Calu3 (cell line): ENCODE measurements around the gene MMP2. TPM values are rescaled to one million over a fixed set of nuclear protein-coding genes. Genes with fewer than 3 reads are reported as not detected.

ENCODE experiments used
- BruUV-seq: library from RNA; stranded (reverse); fragments of 400-500 nt; replicated peaks from 2 replicates; lab custom pipeline; 2021; lab: Mats Ljungman, UMichigan
- CTCF ChIA-PET: fragments of 300-600 bp; sonication (Branson Sonifier 250); formaldehyde crosslinking; loops from one replicate; lab custom pipeline; 2022; ENCODE audit warnings: antibody characterized with exemption; lab: Charles Lee
- DNase-seq: peaks from one replicate; pipeline ENCODE4 v3.0.0; 2022
- H3K27ac Mint-ChIP-seq: one replicate; pipeline ENCODE4 v1.8.0; 2022; ENCODE audit warnings: mixed read lengths; ENCODE audit not compliant: unreplicated experiment
- H3K27me3 Mint-ChIP-seq: one replicate; pipeline ENCODE4 v1.8.0; 2022; ENCODE audit warnings: mixed read lengths; ENCODE audit not compliant: unreplicated experiment
- H3K36me3 Mint-ChIP-seq: one replicate; pipeline ENCODE4 v1.8.0; 2022; ENCODE audit warnings: mild to moderate bottlenecking, moderate library complexity, mixed read lengths; ENCODE audit not compliant: insufficient read depth, unreplicated experiment
- H3K4me1 Mint-ChIP-seq: one replicate; pipeline ENCODE4 v1.8.0; 2022; ENCODE audit warnings: mild to moderate bottlenecking, low read depth, mixed read lengths; ENCODE audit not compliant: unreplicated experiment
- H3K4me3 Mint-ChIP-seq: one replicate; pipeline ENCODE4 v1.8.0; 2022; ENCODE audit warnings: mild to moderate bottlenecking, low read depth, moderate library complexity, mixed read lengths; ENCODE audit not compliant: unreplicated experiment
- H3K9me3 Mint-ChIP-seq: one replicate; pipeline ENCODE4 v1.8.0; 2022; ENCODE audit warnings: low read depth, mixed read lengths; ENCODE audit not compliant: unreplicated experiment
- CTCF ChIP-seq: fragments of 200-600 bp; IDR thresholded peaks from one replicate; pipeline ENCODE4 v1.8.0; 2022; ENCODE audit warnings: antibody characterized with exemption; ENCODE audit not compliant: unreplicated experiment
- intact Hi-C: fragments of 100-400 bp; cut with micrococcal nuclease; formaldehyde crosslinking; loops from one replicate; pipeline ENCODE4 v1.10.0; 2022; ENCODE audit not compliant: unreplicated experiment
- total RNA-seq: library from RNA; stranded (reverse); gene quantifications from 2 replicates; pipeline ENCODE4 v1.2.3, GENCODE V29; 2022

The MMP2 gene
- total RNA-seq, 1 experiment from 2014 or later: not detected

DNA sequence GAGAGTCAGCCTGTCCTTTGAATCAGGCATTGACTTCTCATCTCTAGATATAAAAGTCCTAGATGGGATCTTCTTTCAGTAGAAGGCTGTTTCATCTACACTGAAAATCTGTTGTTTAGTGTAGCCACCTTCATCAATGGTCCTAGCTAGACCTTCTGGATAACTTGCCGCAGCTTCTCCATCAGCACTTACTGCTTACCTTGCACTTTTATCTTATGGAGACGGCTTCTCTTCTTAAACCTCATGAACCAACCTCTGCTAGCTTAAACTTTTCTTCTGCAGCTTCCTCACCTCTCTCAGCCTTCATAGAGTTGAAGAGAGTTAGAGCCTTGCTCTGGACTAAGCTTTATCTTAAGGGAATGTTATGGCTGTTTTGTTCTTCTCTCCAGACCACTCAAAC is 5.4 kb upstream of the MMP2 start:
- CTCF ChIA-PET: no interaction called here
- Mint-ChIP-seq H3K9me3 (no peaks in the 10 kb centered on the region), H3K36me3 (no peaks in the 10 kb centered on the region), H3K4me3 (no peak overlapping the region), H3K27ac (no peak overlapping the region), H3K27me3 (peaks cover 61% of the 10 kb centered on the region), H3K4me1 (peaks cover 9% of the 10 kb centered on the region)
- intact Hi-C loops: no loop called here
- BruUV-seq: no TSS peak
- no peak for DNase-seq
- TF ChIP-seq CTCF: no peak

- no TSS peak for BruUV-seq
- TF ChIP-seq CTCF: no peak
- peaks cover 9% of the 10 kb centered on the region for H3K4me1 Mint-ChIP-seq
- intact Hi-C loops: no loop called here
- no peak overlapping the region for H3K27ac Mint-ChIP-seq
- no peak overlapping the region for H3K4me3 Mint-ChIP-seq
- DNase-seq: no peak
- H3K9me3 Mint-ChIP-seq: no peaks in the 10 kb centered on the region
- CTCF ChIA-PET: interaction anchor here (0.7 to 1.1 kb wide), 2 partner anchors 10 to 408 kb away, joined by 3 to 5 read pairs; no protein-coding TSS in a partner anchor
- H3K36me3 Mint-ChIP-seq: no peaks in the 10 kb centered on the region
- peaks cover 63% of the 10 kb centered on the region for H3K27me3 Mint-ChIP-seq
Measured at GRCh38 chr16:55474821-55475220, 4.2 kb upstream of the MMP2 start.

GRCh38 chr16:55475919-55476318 is 3.1 kb upstream of the MMP2 start:
- Mint-ChIP-seq H3K4me1 (peaks cover 9% of the 10 kb centered on the region), H3K36me3 (no peaks in the 10 kb centered on the region), H3K27me3 (peaks cover 73% of the 10 kb centered on the region), H3K4me3 (no peak overlapping the region), H3K9me3 (no peaks in the 10 kb centered on the region), H3K27ac (no peak overlapping the region)
- no TSS peak for BruUV-seq
- CTCF ChIA-PET: interaction anchor here (1.1 kb wide), 1 partner anchor 11 kb away, joined by 5 read pairs; no protein-coding TSS in a partner anchor
- intact Hi-C loops: no loop called here
- no peak for DNase-seq
- TF ChIP-seq CTCF: no peak

DNA sequence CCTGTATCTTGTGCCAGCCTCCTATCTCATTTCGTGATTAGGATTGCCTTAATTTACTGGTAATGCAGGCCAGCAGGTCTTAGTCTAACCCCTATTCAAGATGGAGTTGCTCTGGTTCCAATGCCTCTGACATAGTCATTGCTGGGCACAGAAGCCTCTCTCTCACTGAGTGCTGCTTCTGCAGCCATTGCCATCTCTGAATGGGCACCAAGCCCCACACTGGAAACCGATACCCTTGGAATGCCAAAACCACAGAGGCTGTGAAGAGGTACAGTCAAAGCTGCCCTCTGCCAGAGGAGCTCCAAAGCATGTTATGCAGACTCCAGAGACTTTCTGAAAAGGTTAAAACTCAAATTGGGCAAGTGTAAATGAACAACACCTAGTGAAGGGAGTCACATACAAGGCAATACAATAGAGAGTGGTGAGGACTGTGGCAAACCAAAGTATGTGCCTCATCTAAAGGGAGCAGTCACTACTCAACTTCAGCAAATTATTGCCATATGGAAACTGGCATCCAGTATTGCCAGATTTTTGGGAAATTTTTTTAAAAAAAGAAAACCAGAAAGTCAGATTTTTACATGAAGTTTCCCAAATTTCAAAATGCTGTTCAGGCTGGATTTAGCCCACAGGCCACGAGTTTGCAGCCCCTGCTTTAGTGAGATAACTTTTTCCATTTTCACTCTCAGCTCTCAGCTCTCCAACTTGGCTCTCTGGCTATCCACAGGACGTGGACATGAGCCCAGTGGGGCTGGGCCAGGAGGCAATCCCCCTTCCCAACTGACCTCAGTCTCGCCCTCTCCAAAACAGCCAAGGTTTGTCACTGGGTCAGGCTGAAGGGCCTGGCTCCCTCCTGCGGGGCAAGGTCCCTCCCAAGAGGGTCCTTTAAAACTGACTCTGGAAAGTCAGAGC is 2.1 kb upstream of the MMP2 start:
- H3K9me3 Mint-ChIP-seq: no peaks in the 10 kb centered on the region
- H3K27me3 Mint-ChIP-seq: peaks cover 79% of the 10 kb centered on the region
- H3K36me3 Mint-ChIP-seq: no peaks in the 10 kb centered on the region
- TF ChIP-seq CTCF: no peak
- H3K4me1 Mint-ChIP-seq: peaks cover under 1% of the 10 kb centered on the region
- no peak overlapping the region for H3K4me3 Mint-ChIP-seq
- CTCF ChIA-PET: interaction anchor here (0.6 kb wide), 1 partner anchor 489 kb away, joined by 3 read pairs; no protein-coding TSS in a partner anchor
- DNase-seq: no peak
- intact Hi-C loops: no loop called here
- BruUV-seq: no TSS peak
- no peak overlapping the region for H3K27ac Mint-ChIP-seq
